SU-DHL-6 (cell line): ENCODE data around the gene PANK2.

ENCODE experiments used
- CTCF ChIP-seq: fragments of 200-600 bp; sonication (generic); IDR thresholded peaks from one replicate; pipeline ENCODE4 v1.5.1; 2017; ENCODE audit warnings: antibody characterized with exemption, mild to moderate bottlenecking, low read length, moderate library complexity; ENCODE audit not compliant: insufficient read depth, poor library complexity, severe bottlenecking
- EZH2phosphoT487 ChIP-seq: fragments of 200-600 bp; sonication (generic), shearing (Covaris generic); conservative IDR thresholded peaks from 2 replicates; pipeline ENCODE4 v1.6.1; 2018; ENCODE audit warnings: mild to moderate bottlenecking, antibody characterized with exemption, low read length, moderate library complexity, mixed read lengths

GRCh38 chr20:3861191-3861590, 28.0 kb upstream of the PANK2 start:
- no peak for TF ChIP-seq EZH2phosphoT487
- no peak for TF ChIP-seq CTCF
